ENCODE results near the gene PDGFD. TPM values are rescaled to one million over a fixed set of nuclear protein-coding genes. Genes with fewer than 3 reads are reported as not detected.

Gene PDGFD
- total RNA-seq, 1 donor from 2014 or later: 10.9 TPM

DNA sequence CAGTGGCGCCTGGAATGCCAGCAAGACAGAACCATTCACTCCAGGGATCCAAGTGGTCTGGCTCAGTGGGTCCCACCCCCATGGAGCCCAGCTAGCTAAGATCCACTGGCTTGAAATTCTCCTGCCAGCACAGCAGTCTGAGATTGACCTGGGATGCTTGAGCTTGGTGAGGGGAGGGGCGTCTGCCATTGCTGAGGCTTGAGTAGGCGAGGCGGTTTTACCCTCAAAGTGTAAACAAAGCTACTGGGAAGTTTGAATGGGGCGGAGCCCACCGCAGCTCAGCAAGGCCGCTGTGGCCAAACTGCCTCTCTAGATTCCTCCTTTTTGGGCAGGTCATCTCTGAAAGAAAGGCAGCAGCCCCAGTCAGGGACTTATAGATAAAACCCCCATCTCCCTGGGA lies 253.2 kb downstream of the PDGFD start:
- no peak for DNase-seq
- TF ChIP-seq, protein P1, sequence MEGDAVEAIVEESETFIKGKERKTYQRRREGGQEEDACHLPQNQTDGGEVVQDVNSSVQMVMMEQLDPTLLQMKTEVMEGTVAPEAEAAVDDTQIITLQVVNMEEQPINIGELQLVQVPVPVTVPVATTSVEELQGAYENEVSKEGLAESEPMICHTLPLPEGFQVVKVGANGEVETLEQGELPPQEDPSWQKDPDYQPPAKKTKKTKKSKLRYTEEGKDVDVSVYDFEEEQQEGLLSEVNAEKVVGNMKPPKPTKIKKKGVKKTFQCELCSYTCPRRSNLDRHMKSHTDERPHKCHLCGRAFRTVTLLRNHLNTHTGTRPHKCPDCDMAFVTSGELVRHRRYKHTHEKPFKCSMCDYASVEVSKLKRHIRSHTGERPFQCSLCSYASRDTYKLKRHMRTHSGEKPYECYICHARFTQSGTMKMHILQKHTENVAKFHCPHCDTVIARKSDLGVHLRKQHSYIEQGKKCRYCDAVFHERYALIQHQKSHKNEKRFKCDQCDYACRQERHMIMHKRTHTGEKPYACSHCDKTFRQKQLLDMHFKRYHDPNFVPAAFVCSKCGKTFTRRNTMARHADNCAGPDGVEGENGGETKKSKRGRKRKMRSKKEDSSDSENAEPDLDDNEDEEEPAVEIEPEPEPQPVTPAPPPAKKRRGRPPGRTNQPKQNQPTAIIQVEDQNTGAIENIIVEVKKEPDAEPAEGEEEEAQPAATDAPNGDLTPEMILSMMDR (IDR thresholded peaks at IDR 0.05; ENCODE audit: borderline replicate concordance): no peak

DNA sequence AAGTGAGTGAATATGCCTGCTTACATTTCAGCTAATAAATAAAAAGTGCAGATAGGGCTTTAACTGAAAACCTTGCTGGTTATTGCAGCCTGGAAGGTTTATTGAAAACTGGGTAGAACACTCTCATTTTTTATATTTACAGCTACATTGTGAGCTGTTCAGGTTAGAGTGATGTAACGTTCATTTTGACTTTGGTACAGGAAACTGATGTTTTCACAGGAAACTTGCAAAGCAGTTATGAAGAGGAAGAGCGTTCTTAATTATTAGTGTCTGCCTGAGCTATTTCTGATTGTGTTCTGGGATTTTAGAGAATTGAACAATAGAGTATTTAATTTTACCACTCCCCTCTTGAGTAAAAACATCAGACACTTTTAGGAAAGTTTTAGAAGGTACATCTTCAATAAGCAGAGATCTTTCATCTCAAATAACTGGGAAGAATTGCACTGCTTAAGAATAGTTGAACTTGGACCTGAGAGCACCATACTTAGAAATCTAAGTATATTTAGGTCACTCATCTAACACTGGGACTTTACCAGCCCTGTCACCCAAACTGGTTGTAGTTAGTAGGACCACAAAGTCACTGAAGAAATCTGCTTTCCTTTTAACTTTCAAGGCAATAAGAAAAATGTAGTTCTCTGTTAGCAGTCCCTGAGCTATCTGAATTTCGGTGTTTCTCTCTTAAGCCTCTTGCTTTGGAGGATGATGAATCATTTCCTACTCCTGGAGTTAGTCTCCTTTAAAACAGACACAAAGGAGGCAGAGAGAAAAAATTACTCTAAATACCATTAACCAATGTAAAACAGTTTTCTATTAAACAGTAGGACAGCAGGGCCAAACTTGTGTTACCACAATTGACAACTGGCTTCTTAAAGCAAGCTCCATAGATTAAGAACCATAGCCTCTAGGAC lies 256.1 kb downstream of the PDGFD start:
- no peak for DNase-seq
- Histone ChIP-seq H3K36me3 (peaks cover 8% of the 10 kb centered on the region), H3K9me3 (replicated peaks) (peaks cover 13% of the 10 kb centered on the region), H3K4me1 (peaks cover 20% of the 10 kb centered on the region), H3K27me3 (ENCODE audit: low read depth) (no peaks in the 10 kb centered on the region), H3K4me3 (peak overlapping the region; percentile 8), H3K27ac (replicated peaks) (peak overlapping the region; percentile 84)
- TF ChIP-seq, protein P1 (IDR thresholded peaks at IDR 0.05; ENCODE audit: borderline replicate concordance): no peak
- intact Hi-C loops (cut with micrococcal nuclease): no loop called here

More for the DNA sequence above, 253.2 kb downstream of the PDGFD start:
- H3K27ac ChIP-seq (replicated peaks): no peak overlapping the region
- H3K9me3 ChIP-seq (replicated peaks): peaks cover 42% of the 10 kb centered on the region
- no peak overlapping the region for H3K4me3 ChIP-seq
- H3K36me3 ChIP-seq: peaks cover 21% of the 10 kb centered on the region
- H3K4me1 ChIP-seq: peaks cover 20% of the 10 kb centered on the region
- intact Hi-C loops (cut with micrococcal nuclease): no loop called here
- no peaks in the 10 kb centered on the region for H3K27me3 ChIP-seq (ENCODE audit: low read depth)

DNA sequence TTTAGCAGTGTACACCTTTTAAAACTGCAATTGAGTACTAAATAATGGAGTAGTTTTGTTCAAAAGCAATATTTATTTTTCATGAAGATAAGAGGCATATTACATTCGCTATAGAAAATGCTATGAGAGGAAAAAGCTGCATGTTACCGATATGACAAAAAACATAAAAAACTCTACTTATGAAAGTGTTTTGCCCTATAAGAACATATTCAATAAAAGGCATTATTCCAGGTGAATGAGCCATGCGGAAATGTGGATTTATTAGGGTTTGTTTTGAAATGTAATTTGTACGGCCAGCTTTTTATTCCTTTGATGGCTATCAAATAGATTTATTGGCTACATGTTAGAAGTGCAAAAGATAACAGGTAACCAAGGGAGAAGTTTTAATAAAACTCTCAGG lies 256.8 kb downstream of the PDGFD start:
- Histone ChIP-seq H3K4me1 (peaks cover 20% of the 10 kb centered on the region), H3K36me3 (peaks cover 4% of the 10 kb centered on the region), H3K9me3 (replicated peaks) (peaks cover 6% of the 10 kb centered on the region), H3K27ac (replicated peaks) (peak overlapping the region; percentile 84), H3K4me3 (no peak overlapping the region), H3K27me3 (ENCODE audit: low read depth) (no peaks in the 10 kb centered on the region)
- intact Hi-C loops (cut with micrococcal nuclease): no loop called here
- TF ChIP-seq, protein P1 (IDR thresholded peaks at IDR 0.05; ENCODE audit: borderline replicate concordance): no peak
- DNase-seq: no peak

DNA sequence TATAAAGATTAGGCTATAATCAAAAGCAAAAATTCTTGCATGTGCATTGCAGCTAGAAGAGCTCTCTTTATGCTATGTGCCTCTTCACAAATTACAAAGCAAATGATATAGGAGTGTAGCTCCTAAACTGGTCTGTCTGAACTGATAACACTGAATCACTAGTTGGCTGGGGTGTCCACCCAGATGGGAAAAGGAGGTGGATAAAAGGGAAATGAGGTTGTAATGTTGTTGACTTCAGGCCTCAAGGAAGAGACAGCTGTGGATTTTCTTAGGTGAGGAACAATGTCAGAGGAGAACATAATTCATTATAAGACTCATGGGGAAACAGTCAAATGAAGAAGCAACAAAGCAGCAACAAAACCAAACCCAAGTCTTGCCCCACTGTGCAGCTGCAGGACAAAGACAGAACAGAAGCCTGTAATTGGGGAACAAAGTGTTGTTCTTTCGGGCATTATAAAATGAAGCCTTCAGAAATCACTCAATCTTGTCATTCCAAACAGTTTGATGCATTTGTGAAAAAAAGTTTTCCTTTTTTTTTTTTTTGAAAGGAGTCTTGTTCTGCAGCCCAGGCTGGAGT lies 257.6 kb downstream of the PDGFD start:
- Histone ChIP-seq H3K4me3 (no peak overlapping the region), H3K36me3 (no peaks in the 10 kb centered on the region), H3K27ac (replicated peaks) (peak overlapping the region; percentile 84), H3K27me3 (ENCODE audit: low read depth) (no peaks in the 10 kb centered on the region), H3K9me3 (replicated peaks) (no peaks in the 10 kb centered on the region), H3K4me1 (peaks cover 20% of the 10 kb centered on the region)
- intact Hi-C loops (cut with micrococcal nuclease): no loop called here
- TF ChIP-seq, protein P1 (IDR thresholded peaks at IDR 0.05; ENCODE audit: borderline replicate concordance): no peak
- DNase-seq: no peak

DNA sequence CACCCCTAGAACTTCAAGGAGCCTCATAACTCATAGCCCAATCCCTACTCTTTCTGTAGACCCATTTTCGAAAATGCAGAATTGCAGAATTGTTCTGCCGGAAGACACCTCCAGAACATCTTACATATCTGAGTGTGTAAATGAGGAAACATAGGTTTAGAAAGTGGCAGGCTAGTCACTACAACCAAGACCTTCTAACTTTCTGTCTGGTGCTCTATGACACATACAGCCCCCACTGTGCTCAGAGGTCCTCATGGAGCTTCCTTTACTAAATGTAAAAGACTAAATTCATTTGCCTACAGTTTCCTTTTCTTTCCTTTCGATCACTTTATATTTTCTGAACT lies 259.7 kb downstream of the PDGFD start:
- no peak overlapping the region for H3K27ac ChIP-seq (replicated peaks)
- H3K9me3 ChIP-seq (replicated peaks): no peaks in the 10 kb centered on the region
- TF ChIP-seq, protein P1 (IDR thresholded peaks at IDR 0.05; ENCODE audit: borderline replicate concordance): no peak
- no peaks in the 10 kb centered on the region for H3K27me3 ChIP-seq (ENCODE audit: low read depth)
- no peaks in the 10 kb centered on the region for H3K36me3 ChIP-seq
- H3K4me3 ChIP-seq: no peak overlapping the region
- no peak for DNase-seq
- H3K4me1 ChIP-seq: peaks cover 20% of the 10 kb centered on the region
- intact Hi-C loops (cut with micrococcal nuclease): no loop called here
